Left renal pelvis (tissue), 4 donors: ENCODE data around the gene OPRM1. TPM values are rescaled to one million over a fixed set of nuclear protein-coding genes. Genes with fewer than 3 reads are reported as not detected.
A peak's percentile ranks its signal among the peaks of the same experiment; 100 is the strongest.
"Not testable (repeated sequence)": the region's sequence is repeated elsewhere in the genome, so short reads cannot be mapped to it uniquely, and the experiment has no call there.

Source experiments
- DNase-seq, 4 donors: peaks; one replicate each; pipeline ENCODE4 v3.0.0-alpha.2; 2013; ENCODE audit warnings: low read depth in 4 of 4, low spot score in 3 of 4
- polyA plus RNA-seq, 4 donors: library from polyadenylated mRNA; unstranded; fragments of 120-200 nt; gene quantifications; one replicate each; pipeline ENCODE4 v1.2.1, GENCODE V29; 2013; ENCODE audit not compliant: insufficient read length in 4 of 4

The OPRM1 gene
- polyA plus RNA-seq, result not detected

DNA sequence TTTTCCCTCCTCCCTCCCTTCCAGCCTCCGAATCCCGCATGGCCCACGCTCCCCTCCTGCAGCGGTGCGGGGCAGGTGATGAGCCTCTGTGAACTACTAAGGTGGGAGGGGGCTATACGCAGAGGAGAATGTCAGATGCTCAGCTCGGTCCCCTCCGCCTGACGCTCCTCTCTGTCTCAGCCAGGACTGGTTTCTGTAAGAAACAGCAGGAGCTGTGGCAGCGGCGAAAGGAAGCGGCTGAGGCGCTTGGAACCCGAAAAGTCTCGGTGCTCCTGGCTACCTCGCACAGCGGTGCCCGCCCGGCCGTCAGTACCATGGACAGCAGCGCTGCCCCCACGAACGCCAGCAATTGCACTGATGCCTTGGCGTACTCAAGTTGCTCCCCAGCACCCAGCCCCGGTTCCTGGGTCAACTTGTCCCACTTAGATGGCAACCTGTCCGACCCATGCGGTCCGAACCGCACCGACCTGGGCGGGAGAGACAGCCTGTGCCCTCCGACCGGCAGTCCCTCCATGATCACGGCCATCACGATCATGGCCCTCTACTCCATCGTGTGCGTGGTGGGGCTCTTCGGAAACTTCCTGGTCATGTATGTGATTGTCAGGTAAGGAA is at the start of gene OPRM1:
Gene OPRM1 (plus strand): TSS at position 10 of the 612 bp plus-strand sequence. CDS start 305 bp downstream, at position 315.
- peak; percentile 39 to 53 (median 48) for DNase-seq

DNA sequence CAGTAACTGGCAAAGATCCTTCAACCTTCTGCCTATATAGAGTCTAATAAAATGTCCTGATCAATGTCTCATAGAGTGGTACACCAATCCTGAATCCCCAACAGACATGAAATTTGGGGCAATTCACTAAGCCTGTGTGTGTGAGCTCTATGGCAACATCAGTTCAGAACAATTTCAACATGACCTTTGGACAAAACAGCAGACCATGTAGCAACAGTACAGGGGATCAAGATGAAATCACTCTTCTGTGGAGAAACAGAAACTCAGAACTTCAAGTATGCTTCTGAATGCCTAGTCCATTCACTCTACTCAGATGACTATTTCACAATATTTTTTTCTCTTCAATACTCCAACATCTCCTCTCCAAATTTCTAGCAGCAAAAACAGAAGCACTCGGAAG is 49.1 kb upstream of the OPRM1 start:
- DNase-seq, result no peak

DNA sequence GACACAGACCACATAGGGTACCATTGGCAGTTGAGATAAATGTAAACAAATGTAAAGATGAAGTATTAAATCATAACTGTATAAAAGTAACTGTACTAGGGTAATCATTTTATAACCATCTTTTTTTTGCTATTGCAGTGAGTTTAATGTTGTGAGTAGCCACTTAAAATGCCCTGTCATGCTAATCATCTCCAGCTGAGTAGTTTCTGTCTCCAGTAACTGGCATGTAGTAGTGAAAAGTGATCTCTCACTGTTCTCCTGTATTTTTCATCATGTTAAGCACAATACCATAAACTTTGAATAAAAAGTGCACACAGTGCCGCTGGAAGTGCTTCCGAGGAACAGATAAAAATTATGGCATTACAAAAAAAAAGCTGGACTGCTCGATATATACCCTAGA is 45.0 kb upstream of the OPRM1 start:
- DNase-seq, result no peak

DNA sequence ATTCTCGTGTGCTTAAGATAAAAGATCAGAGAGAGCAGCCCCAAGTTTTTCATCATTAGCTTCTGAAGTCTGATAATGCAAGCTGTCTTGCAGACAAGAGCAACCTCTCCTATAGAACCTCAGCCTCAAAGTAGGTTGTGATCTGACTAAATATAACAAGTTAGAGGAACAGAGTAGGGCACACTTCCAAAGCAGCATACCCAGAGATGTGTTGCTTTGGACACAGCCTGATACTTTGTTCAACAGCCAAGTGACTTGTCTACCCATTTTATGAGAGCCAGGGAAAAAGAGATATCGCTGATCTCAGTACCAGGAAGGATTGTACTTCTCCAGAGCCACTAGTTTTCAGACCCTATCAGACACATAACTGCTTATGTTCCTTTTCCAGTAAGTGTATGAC is 44.2 kb upstream of the OPRM1 start:
- DNase-seq, result no peak

DNA sequence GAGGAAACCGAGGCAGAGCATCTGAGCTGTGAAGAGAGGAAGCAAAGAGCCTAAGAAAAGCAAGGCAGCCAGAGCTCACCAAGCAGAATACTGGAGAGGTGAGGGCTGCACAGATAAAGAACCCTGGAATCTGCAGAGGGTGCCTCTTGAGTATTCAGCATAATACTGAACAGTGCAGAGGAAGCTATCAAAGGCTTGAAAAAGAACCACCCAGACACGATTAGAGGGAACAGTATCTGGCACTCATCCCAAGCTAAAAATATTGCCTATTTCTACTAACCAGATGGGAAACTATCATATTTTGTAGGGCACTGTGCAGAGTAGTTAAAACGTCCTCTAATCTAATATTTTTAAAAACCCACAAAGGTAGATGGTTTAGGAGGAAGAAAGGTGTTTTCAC is 41.8 kb upstream of the OPRM1 start:
- DNase-seq, result no peak

DNA sequence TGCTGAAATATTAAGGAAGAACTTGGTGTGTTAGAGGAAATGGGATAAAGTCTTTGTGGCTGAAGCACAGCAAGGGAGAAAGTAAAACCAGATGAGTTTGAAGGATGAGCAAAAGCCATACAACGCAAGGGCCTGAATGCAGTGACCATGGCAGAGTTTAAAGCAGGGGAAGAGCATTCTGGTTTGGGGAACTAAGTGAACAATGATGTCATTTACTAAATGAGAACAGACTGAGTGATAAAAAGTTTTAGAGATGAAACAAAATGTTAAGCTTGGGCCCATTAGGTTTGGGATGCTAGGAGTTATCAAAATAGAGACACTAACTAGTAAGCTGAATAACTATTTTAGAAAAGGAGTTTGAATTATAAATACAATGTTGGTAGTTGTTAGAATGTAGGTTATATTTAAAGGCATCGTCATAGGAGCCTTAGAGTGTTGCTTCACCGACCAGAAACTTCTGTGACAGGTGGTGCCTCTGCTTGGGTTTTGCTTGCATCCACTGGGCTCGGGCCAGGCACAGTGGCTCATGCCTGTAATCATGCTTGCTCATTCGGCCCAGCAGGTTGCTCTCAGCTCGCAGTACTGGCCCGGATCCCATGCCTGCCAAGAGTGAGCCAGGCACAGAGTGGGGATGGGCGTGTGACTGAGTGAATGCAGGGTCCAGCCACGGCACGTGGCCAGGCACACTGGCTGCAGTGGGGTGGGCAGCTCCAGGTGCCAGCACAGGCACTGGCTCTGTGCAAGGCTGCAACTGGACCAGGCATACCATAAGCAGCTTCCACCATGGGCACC is 37.4 kb upstream of the OPRM1 start:
- no peak for DNase-seq

DNA sequence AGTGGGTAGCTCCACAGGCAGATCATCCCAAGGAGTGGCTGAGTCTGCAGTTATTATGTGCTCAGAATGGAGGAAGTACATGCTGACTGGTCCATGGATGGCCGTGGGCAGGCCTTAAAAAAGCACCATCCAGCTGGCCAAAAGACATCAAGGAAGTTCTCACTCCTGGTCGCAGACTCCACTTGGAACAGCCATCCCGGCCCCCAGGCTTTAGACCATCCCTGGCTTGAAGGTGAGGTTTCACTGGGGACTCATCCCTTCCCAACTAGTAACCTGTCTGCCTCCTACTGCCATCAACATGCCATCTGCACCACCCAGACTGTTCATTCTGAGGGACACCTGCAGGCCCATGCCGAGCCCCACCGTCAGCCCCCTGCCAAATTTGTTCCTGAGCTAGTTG is 36.1 kb upstream of the OPRM1 start:
- DNase-seq, result no peak

DNA sequence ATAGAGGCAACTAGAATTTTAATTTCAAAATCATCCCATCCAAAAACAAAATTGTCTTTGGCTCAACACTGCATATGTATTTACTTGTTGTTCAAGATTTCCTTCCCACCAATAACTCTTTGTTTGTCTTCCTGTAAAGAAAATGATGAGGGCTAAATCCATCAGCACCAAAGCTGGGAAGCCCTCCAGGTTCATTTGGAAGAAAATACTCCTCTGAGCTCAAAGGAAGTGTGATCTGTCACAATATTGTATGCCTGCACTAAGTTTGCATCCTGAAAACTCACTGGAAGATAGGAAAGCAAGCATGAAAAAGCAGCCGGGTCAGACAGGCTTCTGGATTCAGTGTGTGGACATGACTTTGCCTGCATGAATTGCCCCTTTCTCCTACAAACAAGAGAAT is 28.7 kb upstream of the OPRM1 start:
- DNase-seq, result no peak

DNA sequence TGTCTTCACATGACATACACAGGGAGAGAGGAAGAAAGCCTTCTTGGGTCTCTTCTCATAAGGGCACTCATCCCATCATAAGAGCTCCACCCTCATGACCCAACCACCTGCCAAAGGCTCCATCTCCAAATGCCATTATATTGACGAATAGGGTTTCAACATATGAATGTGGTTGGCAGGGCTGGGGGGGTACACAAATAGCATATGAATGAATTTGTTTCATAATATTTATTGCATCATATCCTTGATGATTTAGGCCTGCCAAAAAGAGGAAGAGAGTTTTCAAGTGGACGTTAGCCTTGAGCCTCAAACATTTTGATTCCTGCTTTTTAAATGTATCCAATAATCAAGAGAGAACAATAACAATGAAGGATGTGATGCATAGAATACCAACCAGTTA is 26.2 kb upstream of the OPRM1 start:
- DNase-seq, result no peak

DNA sequence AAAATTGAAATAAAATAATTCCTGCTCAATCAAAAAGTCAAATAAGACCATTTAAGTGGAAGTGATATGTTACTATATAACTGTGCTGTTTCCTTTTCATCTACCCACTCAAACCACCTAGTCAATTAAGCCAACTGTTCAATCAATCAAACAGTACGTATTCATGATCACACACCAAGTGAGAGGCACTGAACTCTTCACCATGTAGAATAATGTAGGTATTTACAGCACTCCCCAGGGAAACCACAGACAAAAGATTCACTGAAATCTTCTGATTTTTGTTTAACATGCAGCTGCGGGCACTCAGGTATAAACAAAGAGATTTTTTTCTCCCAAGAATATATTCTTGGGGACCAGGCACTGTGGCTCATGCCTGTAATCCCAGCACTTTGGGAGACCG is 21.3 kb upstream of the OPRM1 start:
- DNase-seq, result no peak

DNA sequence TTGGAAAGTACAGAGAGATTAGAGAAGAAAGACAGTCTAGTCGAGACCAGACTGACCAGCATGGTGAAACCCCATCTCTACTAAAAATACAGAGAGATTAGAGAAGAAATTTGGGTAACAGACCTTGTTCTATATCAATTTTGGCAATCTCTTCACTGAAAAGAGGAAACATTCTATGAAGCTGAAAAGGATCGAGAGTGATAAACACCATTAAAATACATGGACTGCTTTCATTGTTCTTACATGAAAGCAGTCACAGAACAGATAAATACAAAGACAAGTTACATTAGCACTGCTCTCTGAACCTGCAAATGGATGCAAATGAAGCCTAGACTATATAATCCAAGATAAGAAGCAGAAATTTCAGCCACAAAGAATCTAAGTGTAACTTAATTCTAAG is 8.4 kb upstream of the OPRM1 start:
- no peak for DNase-seq

DNA sequence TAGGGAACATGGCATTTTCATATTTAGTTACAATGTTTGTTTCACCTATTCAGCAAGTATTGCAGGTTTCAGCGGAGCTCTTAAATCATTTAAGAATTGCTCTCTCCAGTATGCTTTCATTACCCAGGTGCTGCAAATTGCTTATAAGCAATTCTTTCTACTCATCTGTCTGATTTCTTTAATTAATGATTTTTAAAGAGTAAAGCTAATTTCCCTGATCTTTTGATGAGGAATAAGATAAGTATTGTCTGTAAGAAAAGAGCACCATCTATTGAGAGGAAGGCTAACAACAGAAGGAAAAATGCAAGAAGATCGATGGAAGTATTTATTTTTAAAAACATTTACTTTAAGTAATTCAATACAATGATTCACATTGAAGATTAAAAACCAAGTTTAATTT is 2.0 kb downstream of the OPRM1 start:
- no peak for DNase-seq

DNA sequence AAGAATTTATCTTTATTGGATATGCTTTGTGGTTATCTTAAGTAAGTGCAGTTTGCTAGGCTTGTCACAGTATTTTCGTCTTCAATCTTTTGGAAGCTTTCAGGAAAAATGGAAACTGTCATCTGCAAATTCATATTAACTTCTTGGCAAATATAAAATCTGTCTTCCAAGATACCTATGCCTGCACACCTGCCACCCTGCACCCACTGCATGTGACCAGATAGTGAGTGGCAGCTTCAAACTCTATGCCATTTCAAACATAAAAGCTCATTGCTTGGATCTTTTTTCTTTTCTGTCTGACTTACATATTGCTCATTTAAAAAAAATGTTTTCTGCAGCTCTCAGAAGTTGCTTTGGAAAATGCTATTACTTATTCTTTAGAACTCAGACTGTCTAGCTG is 14.1 kb downstream of the OPRM1 start:
- no peak for DNase-seq

DNA sequence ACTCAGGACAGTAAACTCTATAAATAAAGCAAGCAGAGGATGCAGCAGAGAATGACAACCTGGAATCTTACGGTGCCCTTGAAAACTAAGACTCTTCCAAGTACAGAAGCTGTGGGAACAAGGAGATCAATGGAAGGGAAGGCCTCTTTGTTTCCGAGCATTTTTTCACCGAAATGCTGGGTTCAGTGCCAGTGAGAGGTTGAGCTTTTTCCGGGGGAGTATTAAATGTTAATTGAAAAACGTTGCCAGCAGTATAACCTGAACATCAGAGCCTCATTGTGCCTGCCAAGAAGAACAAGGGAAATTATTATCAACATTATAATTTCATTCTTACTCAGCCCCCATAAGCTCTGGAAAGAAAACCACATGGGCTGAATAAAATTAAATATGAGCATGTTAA is 17.5 kb downstream of the OPRM1 start:
- no peak for DNase-seq

DNA sequence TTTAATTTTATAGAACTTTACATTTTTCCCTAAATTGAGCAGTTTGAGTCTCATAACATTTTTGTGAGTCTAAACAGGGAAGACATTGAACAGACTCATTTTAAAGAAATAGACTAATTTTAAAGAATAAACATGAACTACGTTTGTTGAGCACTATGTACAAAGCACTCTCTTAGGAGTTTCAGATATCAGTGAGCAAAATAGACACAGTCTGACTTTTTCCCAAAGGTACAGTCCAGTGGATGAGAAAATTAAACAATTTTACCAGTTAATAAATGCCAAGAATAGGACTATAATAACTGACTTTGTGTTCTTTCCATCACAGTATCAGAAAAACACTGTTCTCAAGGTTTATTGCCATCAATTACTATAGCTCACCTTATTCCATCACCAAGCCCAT is 18.1 kb downstream of the OPRM1 start:
- DNase-seq, result no peak

DNA sequence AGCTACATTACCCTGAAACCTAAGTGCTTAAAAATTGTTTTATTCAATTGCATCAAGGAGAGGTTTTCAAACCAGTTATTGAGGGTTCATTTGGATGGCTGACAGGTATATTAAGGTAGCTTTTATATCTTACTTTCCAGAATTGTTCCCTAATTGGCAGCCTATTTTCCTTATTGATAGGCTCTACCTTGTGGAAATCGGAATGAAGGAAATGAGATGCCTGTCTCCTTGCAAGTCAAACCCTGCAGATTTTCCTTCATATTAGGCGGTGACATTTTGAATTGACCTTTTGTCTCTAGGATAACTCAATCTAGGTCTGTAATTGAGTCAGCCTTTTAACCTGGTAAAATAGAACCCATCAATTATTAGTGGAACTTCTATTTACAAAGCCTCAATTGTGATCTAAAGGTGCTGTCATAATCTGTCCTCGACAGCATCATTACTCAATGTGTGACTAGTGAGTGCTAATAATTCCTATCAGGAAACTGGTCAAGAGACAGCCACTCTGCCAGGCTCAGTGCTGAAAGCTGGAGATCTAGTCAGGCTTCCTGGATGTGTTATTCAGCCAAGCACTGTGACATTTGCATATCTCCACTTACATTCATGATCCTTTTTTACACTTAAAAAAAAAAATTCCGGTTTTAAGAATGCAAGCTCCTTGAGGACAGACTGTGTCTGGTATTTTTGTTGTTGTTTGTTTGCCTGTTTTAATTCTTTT is 20.1 kb downstream of the OPRM1 start:
- no peak for DNase-seq

DNA sequence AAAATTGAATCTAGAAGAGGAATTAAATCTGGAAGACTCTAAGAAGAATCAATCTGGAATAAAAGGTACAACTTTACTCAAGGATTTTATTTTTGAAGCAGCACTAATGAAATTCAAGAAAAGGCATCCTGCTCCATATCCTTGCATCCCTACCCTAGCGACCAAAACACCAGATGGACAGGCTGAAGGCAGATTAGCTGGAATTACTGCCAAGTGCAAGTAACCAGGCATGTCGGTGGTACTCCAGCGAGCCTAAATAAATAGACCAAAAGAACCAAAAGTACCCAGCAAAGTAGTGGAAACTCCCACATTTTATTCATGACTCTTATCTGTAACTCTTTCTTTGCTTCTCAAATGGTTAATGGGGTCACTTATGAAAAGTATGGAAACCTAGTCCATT is 21.0 kb downstream of the OPRM1 start:
- DNase-seq, result no peak

DNA sequence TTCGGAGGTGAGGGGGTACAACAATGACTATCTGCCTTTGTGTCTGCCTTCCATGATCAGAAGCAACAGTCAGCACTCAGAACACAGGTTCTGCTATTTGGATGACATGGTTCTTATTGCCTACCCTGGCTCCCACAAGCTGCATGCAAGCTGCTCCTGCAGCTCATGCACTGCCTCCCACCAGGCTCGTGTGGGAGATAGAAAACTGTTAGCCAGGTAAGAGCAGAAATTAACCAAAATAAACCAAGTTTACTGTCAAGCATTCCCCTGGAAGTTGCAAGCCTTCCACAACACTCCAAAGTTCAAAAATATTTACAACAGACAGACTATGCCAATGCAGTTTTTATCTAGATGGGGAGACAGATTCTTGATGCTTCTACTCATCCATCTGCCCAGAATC is 31.0 kb downstream of the OPRM1 start:
- no peak for DNase-seq

DNA sequence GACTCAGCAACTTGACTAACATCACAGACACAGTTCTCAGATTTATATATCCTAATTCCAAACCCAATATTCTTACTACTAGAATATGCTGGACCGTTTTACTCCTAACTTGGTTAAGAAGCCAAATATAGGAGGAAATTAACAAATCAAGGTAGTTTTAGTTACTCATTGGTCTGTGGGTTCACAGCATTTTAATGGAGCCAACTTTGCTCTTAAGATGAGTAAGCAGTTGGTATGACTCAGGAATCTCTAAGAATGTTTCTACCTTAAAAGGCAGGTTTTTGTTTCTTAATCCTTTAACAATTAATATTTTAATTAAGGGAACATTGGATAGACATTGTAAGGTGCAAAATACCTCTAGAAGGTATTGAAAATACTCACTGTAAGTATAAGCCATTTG is 31.6 kb downstream of the OPRM1 start:
- no peak for DNase-seq

DNA sequence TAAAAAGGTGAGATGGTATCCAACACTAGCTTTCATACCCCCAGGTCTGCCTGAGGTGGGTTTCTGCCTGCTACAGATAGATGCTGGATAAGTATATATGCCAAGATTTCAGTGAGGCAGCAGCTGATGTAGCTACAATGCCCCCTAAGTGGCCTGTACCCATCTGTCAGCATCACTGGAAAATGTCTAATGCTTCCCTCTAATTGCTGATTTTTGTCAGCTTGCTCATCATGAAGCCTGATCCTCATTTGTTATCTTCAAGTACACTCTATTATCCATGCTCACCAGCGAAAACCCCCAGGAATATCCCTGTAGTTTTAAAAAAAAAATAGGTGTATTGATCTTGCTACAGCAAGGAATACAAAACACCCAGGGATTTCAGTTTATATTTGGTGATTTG is 32.2 kb downstream of the OPRM1 start:
- no peak for DNase-seq

DNA sequence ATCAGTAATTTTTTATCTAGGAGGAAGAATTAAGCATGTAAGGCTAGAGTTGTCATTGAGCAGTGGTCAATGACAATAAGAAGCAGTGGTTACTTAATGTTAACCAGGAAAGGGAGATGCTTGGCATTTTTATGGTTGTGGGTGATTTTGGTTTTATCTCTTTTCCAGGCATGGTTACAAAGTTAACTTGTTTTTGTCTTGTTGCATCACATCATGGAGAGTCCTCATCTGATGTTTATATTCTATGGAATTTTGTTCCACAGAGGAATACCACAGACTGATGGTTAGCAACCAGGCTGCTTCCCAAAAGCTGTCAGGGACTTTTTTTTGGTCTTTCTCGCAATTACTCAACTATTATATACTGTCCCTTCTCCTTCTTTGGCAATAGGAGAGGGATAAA is 32.7 kb downstream of the OPRM1 start:
- DNase-seq, result no peak

DNA sequence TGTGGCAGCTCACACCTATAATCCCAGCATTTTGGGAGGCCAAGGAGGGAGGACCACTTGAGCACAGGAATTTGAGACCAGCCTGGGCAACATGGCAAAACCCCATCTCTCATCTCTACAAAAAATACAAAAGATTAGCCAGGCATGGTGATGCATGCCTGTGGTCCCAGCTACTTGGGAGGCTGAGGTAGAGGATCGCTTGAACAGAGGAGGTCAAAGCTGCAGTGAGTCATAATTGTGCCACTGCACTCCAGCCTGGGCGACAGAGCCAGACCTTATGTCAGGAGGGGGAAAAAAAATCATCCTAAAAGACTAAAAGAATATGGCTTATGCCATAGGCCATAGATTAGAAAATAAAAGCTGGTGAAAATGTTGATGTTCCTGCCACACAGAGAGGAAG is 39.6 kb downstream of the OPRM1 start:
- DNase-seq, result not testable (repeated sequence)
